Putamen (tissue), 1 donor: ENCODE results near the gene OR9A2.
"Not testable (repeated sequence)": the region's sequence is repeated elsewhere in the genome, so short reads cannot be mapped to it uniquely, and the experiment has no call there.

Experiments used
- DNase-seq: peaks from one replicate; pipeline ENCODE4 v3.0.0-alpha.2; 2016; ENCODE audit warnings: low spot score

The OR9A2 gene

DNA sequence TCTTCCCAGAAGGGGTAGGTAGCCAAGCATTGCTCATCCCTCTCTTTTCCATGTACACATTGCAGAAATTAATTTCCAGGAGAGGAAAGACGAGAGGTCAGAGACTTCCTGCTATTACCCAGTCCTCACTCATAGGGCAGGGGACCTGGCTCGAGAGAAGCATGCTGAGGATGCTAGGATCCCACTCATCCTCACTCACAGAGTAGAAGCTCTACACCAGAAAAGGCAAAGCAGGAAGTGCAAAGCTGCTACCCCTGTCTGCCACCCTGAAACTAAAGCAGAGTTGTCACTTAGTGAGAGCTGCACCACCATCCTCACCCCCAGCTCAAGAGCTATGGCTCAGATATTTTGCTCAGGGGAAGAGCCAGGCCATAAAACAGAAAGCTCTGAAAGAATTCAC lies 9.9 kb downstream of the OR9A2 start:
- DNase-seq, result no peak

DNA sequence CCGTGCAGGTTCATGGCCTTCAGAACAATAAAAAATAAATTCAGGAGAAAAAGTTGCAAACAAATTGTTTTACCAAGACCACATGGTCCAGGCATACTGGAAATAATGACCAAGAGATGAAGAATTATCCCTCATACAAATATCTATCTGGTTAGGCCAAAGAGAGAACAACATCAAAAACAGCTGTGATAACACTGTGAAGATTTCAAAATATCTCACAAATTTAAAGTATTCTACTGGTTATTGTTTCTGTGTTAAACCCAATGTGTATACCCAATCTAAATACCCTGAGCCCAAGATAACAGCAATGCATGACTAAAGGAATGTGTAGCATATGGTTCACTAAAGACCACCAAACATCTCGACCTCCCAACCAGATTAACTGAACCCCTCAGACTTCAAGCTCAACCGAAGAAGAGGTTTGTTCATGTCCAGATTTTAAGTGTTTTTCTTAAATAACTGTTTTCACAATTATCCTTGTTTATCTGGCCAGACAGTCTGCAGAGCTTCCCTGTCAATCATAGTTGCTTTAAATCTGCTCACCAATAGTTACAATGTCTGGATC lies 10.9 kb downstream of the OR9A2 start:
- no peak for DNase-seq

DNA sequence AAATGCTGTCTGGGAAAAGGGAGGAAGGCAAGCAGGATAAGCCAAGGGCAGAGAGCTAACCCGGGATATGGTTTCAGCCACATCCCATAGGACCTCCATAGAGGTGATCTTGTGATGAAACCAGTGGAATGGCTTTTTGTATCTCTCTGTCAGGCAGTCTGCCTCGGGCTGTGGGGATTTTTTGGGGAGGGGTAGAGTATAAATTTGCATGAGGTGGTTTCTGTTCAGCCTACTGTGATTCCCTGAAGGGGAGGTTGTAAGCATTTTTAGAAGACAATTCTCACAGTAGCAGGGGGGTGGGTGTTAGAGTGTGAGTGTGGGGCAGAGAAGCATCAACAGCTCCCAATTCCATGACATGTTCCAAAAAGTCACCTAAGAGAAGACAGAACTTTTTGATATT lies 11.8 kb downstream of the OR9A2 start:
- DNase-seq, result no peak

DNA sequence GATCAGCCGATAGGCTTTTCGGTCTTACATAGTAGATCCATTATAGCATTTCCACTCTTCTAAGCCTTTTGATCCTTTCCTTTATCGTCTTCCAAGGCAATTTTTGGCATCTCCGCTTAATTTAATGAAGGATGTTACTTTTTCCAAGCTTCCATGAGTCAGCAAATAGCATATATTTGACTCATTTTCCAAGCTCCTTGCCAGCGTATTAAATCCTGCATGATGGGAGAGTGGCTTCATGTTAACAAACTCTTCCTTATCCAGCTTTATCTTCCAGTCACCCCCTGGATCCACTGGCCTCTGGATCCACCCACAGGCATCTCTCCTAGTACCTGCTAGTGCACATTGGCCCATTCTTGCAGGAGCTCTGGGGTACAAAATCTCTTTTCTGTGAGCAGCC lies 13.0 kb downstream of the OR9A2 start:
- DNase-seq, result peak; percentile 36

DNA sequence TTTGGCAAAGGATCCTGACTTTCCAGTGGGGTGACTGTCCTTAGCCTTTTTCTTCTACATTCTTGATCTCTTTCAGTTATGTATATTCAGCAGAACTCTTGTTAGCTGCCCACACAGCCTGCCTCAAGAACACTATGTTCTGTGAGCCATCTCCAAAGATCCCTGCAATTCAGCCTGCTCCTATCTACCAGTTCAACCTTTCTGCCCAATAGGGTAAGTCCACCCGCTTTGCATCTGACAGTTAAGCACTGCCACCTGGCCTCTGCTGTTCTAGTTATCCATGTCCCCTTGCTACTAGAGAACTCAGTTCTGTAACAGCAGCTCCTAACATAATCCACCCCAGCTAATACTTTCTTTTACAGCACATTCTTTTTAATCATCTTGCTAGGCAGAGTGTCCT lies 13.5 kb downstream of the OR9A2 start:
- peak; percentile 22 for DNase-seq

DNA sequence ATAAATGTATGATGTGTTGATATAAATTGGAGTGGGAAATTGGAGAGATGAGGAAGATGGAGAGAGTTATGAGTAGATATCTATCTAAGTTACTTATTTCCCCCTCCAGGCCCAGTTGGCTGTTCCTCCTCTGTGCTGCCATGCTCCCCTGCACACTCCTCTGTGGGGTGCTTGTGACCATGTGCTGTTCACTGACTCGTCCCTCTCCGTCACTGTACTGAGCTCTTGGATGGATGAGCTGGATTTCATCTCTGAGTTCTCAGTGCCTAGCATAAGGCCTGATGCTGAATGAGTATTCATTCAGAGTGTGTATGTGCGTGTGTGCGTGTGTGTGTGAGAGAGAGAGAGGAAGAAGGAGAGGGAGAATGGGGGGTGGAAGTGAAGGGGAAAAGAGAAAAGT lies 14.5 kb downstream of the OR9A2 start:
- DNase-seq, result no peak

DNA sequence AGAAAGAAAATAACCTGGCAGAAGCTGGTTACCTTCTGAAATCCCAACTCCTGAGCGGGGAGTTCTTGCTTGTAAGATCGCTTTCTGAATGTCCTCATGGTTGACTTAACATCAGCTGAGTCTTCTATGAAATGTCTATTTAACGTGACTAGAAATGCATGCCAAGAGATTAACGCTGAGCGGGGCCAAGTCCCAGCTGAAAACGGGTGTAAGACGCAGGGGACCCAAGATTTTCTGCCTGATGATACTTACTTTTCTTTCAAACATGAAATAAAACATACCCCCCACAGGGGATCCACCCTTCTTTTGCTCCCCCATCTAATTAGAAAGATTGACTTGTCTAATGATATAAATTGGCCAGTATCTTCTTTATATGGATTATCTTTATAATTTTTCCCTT lies 14.9 kb downstream of the OR9A2 start:
- DNase-seq, result no peak

DNA sequence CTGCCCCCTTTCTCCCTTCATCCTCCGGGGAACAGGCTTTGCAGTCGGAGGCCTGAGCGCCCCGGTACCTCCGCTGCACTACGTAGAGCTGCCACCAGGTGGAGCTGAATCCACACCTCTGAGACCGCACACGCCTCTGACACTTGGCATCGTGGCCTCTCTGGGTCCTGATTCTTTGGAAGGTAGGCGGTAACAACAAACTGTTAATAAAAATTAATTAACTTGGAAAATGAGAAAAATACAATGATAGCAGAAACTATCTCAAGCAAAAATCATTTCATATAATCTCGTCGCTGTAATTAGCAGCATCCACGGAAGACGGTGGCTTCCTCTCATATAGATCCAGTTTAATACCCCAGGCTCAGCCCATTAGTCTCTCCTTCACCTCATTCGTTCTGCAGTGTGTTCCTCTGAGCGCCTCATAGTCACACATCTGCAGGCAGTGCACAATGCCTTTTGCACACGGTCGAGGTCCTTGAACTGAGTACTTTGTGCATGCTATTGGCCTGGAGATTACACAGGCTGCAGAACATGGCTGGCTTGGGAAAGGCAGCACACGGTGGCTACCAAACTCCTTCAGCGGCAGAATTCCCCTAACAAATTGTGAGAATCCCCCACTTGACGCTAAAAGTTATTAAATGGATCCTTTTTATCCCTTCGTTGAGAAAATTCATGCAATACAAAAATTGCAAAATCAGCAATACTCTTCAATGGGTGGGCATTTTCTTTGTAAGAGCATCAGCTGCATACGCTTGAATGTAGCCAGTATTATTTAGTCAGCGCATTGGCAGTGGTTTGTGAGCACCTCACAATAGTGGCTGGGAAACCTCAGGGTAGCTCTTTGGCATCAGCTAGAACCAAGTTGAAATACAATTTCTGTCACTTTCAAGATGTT lies 18.7 kb downstream of the OR9A2 start:
- DNase-seq, result peak; percentile 79

DNA sequence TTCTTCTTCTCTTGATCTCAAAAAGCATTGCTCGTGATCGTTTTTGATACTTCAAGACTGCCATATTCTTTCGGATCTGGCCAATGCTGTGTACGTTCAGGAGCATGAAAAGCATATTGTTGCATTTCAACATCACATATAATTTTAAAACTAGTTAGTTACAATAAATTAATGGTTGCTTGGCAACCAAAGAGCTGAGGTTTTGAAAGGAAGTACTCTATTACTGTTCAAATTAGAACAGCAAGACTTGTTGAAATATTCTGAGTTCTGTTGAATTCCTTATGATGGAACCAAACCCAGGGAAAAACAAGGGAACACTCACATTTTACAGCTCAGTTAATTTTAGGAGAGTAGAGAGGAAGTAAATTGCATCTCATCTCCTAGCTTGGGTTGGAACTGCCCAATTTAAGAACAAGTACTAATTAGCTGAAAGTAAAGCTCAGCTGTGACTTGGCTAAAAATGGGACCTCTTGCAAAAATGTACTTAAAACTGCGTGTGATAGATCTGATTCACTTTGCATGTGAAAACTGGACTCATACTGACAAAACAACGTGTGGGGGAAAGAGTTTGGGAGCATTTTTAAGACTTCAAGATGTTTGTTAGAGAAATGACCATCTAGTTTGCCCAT lies 21.2 kb downstream of the OR9A2 start:
- DNase-seq, result no peak

DNA sequence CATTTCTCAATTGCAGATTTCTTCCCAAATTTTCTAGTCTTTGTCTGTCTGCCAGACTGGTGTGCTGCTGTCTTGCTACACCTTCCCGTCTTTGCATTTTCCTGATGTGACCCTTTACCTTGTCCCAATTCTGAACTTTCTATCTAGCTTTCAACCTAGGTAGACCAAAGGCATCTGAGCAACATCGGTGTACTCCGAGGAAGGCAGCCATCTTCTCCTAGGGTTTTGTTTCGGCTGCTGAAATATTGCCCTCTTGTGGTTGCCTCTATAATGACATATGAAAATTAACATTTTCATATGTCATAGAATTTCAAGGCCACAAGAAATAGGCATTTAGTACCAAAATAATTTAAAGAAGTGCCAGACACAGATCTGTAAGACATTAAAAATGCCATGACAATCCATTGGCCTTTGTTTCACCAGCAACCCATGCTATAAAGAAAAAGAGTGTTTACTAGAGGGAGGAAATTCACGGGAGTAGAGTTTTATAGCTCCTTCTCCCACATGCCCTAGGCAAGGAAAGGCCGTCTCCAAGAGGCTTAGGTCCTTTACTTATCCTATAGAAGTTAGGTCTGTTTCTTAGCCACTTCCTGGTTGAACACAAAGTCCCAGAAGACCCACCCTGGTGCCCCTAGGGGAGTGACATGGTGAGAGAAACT lies 23.4 kb downstream of the OR9A2 start:
- DNase-seq, result peak; percentile 25

DNA sequence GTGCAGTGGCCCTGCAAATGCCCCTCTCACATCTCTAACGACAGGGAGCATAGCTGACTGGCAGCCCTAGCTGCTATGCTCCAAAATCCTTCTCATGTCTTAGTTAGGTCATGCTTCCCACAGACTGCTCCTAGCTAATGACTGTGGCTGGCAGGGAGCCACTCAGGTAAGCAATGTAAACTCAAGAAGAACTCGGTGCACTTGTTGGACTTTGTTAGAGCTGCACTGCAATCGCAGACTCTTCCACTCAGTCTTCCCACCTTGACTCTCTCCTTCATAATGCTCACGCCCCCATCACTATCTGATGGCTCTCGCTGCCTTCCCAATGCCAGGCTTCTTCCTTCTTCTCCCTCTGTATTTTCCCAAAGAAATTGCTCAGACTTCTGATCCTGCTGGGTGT lies 24.0 kb downstream of the OR9A2 start:
- no peak for DNase-seq

DNA sequence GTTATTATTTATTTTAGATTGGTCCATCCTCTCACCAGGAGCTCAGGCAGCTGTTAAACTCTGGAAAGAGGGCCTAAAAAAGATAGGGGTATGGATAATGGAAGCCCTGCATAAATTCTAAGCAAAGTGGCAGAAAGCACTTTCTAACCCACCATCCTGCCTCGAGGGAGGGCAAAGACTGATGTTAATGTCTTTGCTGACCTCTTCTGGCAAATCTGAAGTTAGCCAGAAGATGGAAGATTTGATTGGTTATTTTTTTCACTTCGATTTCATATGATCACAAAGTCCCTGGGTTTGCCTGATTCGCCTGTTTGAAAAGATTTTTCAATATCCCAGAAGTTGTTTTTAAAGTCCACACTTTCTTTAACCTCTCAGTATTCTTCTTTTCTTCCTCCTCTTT lies 24.8 kb downstream of the OR9A2 start:
- DNase-seq, result no peak

DNA sequence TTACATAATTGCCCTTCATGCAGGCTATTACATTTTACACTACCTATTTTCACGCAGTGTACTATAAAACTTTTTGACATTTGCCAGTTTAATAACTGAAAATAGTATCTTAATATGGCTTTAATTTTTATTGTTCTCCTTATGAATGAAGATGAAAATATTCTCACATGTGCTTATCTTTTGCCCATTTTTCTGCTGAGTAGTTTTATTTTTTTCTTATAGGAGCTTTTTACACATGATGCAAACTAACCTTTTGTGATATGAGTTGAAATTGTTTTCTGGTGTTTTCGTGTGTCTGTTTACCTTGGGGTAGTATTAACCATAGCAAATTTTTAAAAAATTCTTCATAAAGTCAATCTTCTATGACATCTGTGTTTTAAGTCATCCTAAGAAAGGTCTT lies 26.3 kb downstream of the OR9A2 start:
- DNase-seq, result no peak

DNA sequence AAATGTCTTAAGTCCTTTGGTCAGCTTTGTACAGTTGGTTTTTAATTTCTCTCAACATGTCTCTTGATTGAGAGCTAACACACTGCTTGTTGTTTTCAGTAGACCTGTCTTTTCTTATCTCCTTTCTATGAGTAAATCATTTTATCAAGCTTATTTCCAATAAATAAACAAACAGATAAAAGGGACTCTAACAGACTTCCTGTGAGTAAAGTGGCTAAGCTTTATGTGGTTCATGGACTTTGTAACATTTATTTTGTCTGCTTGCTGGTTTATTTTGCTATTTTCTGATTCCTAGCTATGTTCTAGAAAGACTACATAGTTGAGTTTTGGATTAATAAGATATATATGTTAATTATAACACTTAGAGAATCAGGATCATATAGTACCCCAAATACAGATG lies 27.1 kb downstream of the OR9A2 start:
- no peak for DNase-seq

DNA sequence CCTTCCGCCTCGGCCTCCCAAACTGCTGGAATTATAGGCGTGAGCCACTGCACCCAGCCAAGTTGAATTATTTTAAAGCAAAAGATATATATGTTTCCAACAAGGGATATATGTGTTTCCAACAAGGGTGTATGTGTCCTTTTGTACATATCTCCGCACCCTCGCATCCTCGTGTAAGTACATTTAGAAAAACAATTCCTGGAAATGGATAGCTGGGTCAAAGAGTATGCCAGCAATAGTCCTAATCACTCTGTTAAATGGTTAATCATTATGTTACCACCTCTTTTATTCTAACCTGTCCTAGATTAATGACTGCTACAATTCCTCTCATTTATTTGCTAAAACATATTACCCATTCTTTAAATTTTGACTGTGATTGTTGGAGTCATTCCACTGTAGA lies 28.0 kb downstream of the OR9A2 start:
- no peak for DNase-seq

DNA sequence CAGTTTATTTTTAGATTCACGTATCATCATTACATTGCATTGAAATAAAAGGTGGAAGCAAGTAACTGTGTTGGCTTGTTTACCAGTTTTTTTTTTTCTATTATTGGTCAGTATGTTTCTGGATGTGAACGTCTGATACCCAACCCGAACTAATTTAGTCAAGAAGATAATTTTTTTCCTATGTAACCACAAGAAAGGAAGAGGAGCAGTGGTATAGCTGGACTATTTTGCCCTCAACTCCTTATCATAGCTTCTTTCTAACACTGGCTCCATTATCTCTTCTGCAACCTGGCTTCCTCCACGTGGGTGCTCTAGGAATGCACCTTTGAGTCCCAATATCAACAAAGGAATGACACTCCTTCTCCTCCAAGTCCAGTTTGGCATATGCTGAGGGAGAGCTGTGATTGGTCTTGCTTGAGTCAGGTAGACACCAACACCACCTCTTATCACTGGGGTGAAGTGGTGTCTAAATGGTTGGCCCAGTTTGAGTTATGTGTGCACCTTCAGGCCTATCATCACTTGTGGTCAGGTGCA lies 29.4 kb downstream of the OR9A2 start:
- no peak for DNase-seq

DNA sequence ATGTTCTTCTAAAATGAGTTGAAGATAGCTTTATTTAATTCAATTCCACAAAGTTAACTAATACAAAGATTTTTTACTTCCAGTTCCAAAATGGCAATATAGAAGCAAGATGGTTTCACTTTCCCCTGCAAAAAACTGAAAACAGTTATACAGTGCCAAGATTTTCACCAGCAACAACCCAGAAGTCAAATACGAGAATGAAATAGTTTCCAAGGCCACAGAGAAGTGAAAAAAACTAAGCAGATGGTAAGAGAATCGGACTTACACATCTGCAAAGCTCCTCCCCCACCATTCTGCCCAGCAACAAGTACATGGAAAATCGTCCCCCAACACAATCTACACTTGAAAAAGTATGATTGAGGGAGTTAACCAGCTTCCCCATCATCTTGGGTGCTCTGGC lies 34.5 kb downstream of the OR9A2 start:
- no peak for DNase-seq

DNA sequence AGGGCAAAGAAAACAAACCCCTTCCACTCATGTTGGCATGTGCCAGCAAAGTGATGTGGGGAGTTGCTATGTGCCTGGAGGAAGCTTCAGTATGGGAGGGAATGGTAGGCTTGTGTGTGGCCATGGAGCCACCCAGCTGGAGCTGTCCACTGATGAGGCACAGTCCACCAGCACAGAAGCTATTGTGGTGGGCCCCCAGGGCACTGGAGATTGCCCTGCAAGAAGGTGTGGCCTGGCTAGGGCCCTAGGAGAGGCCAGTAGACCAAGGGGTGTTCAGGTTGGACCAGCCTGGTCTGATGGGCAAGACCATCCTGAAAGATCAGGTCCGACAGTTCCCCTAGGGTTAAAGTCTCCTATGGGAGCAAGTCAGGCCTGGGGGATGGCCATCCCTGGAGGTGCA lies 42.6 kb downstream of the OR9A2 start:
- DNase-seq, result no peak

DNA sequence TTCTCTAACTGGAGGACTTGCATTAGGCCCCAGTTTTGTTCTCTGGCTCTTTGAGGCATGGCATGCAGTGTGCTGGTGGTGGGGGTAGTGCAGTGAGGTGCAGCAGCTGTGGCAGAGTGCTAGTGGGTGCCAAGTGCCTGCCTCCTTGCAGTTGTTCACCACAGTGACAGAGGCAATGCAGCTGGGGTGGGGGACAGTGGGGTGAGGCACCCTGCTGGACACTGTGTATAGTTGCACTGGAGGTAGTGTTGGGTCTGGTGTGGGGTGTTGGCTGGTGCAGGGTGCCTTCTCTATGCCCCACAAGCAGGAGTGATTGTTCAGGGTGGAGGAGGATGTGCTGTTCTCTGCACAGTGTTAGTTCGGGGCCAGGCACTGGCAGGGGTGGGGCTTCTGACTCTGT lies 43.1 kb downstream of the OR9A2 start:
- DNase-seq, result no peak

DNA sequence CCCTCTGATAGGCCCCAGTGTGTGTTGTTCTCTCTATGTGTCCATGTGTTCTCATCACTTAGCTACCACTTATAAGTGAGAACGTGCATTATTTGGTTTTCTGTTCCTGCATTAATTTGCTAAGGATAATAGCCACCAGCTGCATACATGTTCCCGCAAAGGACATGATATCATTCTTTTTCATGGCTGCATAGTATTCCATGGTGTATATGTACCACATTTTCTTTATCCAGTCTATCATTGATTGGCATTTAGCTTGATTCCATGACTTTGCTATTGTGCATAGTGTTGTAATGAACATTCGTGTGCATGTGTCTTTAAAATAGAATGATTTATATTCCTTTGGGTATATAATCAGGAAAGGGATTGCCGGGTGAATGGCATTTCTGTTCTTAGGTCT lies 48.5 kb downstream of the OR9A2 start:
- not testable (repeated sequence) for DNase-seq
